Measurements from ENCODE around the gene FOXP2. TPM values are rescaled to one million over a fixed set of nuclear protein-coding genes. Genes with fewer than 3 reads are reported as not detected.
"Not testable (repeated sequence)": the region's sequence is repeated elsewhere in the genome, so short reads cannot be mapped to it uniquely, and the experiment has no call there.

FOXP2 gene
- total RNA-seq, 1 donor from 2014 or later, result 5.3 TPM

GRCh38 chr7:114472896-114473512 lies 58.4 kb downstream of the FOXP2 start:
- Histone ChIP-seq H3K4me3 (ENCODE audit: low read depth, low read length) (no peak overlapping the region), H3K36me3 (ENCODE audit: control insufficient read depth, insufficient read depth, low read length) (no peaks in the 10 kb centered on the region), H3K27me3 (ENCODE audit: control insufficient read depth, insufficient read depth, low read length) (no peaks in the 10 kb centered on the region)
- TF ChIP-seq CTCF (IDR thresholded peaks at IDR 0.05; ENCODE audit: insufficient read depth, low read length, severe bottlenecking), result no peak
- DNase-seq (ENCODE audit: low read depth), result peak; percentile 71
- FAIRE-seq, result no peak

- Histone ChIP-seq H3K27me3 (ENCODE audit: control insufficient read depth, insufficient read depth, low read length) (no peaks in the 10 kb centered on the region), H3K36me3 (ENCODE audit: control insufficient read depth, insufficient read depth, low read length) (no peaks in the 10 kb centered on the region), H3K4me3 (ENCODE audit: low read depth, low read length) (no peak overlapping the region)
- TF ChIP-seq CTCF (IDR thresholded peaks at IDR 0.05; ENCODE audit: insufficient read depth, low read length, severe bottlenecking), result no peak
- DNase-seq (ENCODE audit: low read depth) (peak; percentile 24), FAIRE-seq (no peak)
These were observed 63.8 kb downstream of the FOXP2 start for GRCh38 chr7:114478384-114478783.

GRCh38 chr7:114481999-114482398 lies 67.4 kb downstream of the FOXP2 start:
- H3K36me3 ChIP-seq (ENCODE audit: control insufficient read depth, insufficient read depth, low read length), result no peaks in the 10 kb centered on the region
- H3K27me3 ChIP-seq (ENCODE audit: control insufficient read depth, insufficient read depth, low read length), result no peaks in the 10 kb centered on the region
- peak; percentile 91 for DNase-seq (ENCODE audit: low read depth)
- no peak for FAIRE-seq
- TF ChIP-seq CTCF (IDR thresholded peaks at IDR 0.05; ENCODE audit: insufficient read depth, low read length, severe bottlenecking), result no peak
- no peak overlapping the region for H3K4me3 ChIP-seq (ENCODE audit: low read depth, low read length)

GRCh38 chr7:114484226-114484625 lies 69.6 kb downstream of the FOXP2 start:
- no peaks in the 10 kb centered on the region for H3K27me3 ChIP-seq (ENCODE audit: control insufficient read depth, insufficient read depth, low read length)
- H3K36me3 ChIP-seq (ENCODE audit: control insufficient read depth, insufficient read depth, low read length), result no peaks in the 10 kb centered on the region
- no peak for TF ChIP-seq CTCF (IDR thresholded peaks at IDR 0.05; ENCODE audit: insufficient read depth, low read length, severe bottlenecking)
- no peak for DNase-seq (ENCODE audit: low read depth)
- no peak overlapping the region for H3K4me3 ChIP-seq (ENCODE audit: low read depth, low read length)
- FAIRE-seq, result no peak

GRCh38 chr7:114487174-114487573 lies 72.6 kb downstream of the FOXP2 start:
- Histone ChIP-seq H3K4me3 (ENCODE audit: low read depth, low read length) (no peak overlapping the region), H3K36me3 (ENCODE audit: control insufficient read depth, insufficient read depth, low read length) (no peaks in the 10 kb centered on the region), H3K27me3 (ENCODE audit: control insufficient read depth, insufficient read depth, low read length) (no peaks in the 10 kb centered on the region)
- FAIRE-seq (no peak), DNase-seq (ENCODE audit: low read depth) (no peak)
- TF ChIP-seq CTCF (IDR thresholded peaks at IDR 0.05; ENCODE audit: insufficient read depth, low read length, severe bottlenecking), result no peak

- DNase-seq (ENCODE audit: low read depth) (no peak), FAIRE-seq (no peak)
- no peak for TF ChIP-seq CTCF (IDR thresholded peaks at IDR 0.05; ENCODE audit: insufficient read depth, low read length, severe bottlenecking)
- no peaks in the 10 kb centered on the region for H3K36me3 ChIP-seq (ENCODE audit: control insufficient read depth, insufficient read depth, low read length)
- no peak overlapping the region for H3K4me3 ChIP-seq (ENCODE audit: low read depth, low read length)
- H3K27me3 ChIP-seq (ENCODE audit: control insufficient read depth, insufficient read depth, low read length), result no peaks in the 10 kb centered on the region
These were observed 74.1 kb downstream of the FOXP2 start for GRCh38 chr7:114488696-114489095.

GRCh38 chr7:114497491-114497890 lies 82.9 kb downstream of the FOXP2 start:
- not testable (repeated sequence) for FAIRE-seq; H3K36me3 ChIP-seq (ENCODE audit: control insufficient read depth, insufficient read depth, low read length); H3K4me3 ChIP-seq (ENCODE audit: low read depth, low read length); DNase-seq (ENCODE audit: low read depth); H3K27me3 ChIP-seq (ENCODE audit: control insufficient read depth, insufficient read depth, low read length)
